ENCODE results near the gene TECPR1. TPM values are rescaled to one million over a fixed set of nuclear protein-coding genes. Genes with fewer than 3 reads are reported as not detected.

Gene TECPR1
- total RNA-seq, 1 experiment from 2014 or later: 21.5 TPM

Other genes starting within 250 kb of the TECPR1 start
- 23.0 to 25.5 TPM (median 24.3 TPM) in 3 replicates for gene LMTK2, start 145.4 kb downstream of the TECPR1 start, total RNA-seq (2021)
- gene BHLHA15, start 40.8 kb downstream of the TECPR1 start, total RNA-seq (2021): 2.7 to 3.3 TPM (median 2.8 TPM) in 3 replicates
- gene BRI3, start 29.5 kb upstream of the TECPR1 start, total RNA-seq (2021): 108 to 112 TPM (median 110 TPM) in 3 replicates
- gene BAIAP2L1, start 148.9 kb upstream of the TECPR1 start, total RNA-seq (2021): 35.5 to 37.5 TPM (median 36.8 TPM) in 3 replicates